ENCODE measurements around the gene SDHAF3. TPM values are rescaled to one million over a fixed set of nuclear protein-coding genes. Genes with fewer than 3 reads are reported as not detected.

The SDHAF3 gene
- total RNA-seq, 2 experiments from 2014 or later, result 3.2 to 5.0 TPM

DNA sequence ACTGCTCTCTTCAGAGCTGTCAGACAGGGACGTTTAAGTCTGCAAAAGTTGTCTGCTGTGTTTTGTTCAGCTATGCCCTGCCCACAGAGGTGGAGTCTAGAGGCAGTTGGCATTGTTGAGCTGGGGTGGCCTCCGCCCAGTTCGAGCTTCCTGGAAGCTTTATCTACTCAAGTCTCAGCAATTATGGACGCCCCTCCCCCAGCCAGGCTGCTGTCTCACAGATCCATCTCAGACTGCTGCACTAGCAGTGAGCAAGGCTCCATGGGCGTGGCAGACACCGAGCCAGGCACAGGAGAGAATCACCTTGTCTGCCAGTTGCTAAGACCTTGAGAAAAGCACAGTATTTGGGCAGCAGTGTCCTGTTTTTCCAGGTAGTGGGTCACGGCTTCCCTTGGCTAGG lies 98.1 kb downstream of the SDHAF3 start:
- H3K9me3 Mint-ChIP-seq, result peaks cover 13% of the 10 kb centered on the region
- Histone ChIP-seq H3K36me3 (ENCODE audit: insufficient read depth, low read length) (no peaks in the 10 kb centered on the region), H3K4me1 (ENCODE audit: insufficient read depth, low read length) (no peaks in the 10 kb centered on the region), H3K27ac (ENCODE audit: low read depth in 1 of 2, low read length in 2 of 2) (no peak overlapping the region), H3K27me3 (ENCODE audit: control insufficient read depth in 1 of 2, insufficient read depth in 2 of 2, low read length in 2 of 2) (peaks cover 0 to 6% of the 10 kb centered on the region in 2 experiments), H3K9me3 (ENCODE audit: control insufficient read depth in 1 of 2, insufficient read depth in 1 of 2, low read length in 2 of 2) (peaks cover 0 to 7% of the 10 kb centered on the region in 2 experiments), H3K4me3 (ENCODE audit: low read length) (no peak overlapping the region)
- H3K27ac Mint-ChIP-seq, result no peak overlapping the region
- CTCF ChIA-PET, result no interaction called here
- POLR2A ChIA-PET, result no interaction called here
- peaks cover 13% of the 10 kb centered on the region for H3K27me3 Mint-ChIP-seq
- H3K36me3 Mint-ChIP-seq (ENCODE audit: low read depth), result no peaks in the 10 kb centered on the region
- H3K4me3 Mint-ChIP-seq, result no peak overlapping the region
- no peak for ATAC-seq (ENCODE audit: poor library complexity)
- TF ChIP-seq, protein P1, sequence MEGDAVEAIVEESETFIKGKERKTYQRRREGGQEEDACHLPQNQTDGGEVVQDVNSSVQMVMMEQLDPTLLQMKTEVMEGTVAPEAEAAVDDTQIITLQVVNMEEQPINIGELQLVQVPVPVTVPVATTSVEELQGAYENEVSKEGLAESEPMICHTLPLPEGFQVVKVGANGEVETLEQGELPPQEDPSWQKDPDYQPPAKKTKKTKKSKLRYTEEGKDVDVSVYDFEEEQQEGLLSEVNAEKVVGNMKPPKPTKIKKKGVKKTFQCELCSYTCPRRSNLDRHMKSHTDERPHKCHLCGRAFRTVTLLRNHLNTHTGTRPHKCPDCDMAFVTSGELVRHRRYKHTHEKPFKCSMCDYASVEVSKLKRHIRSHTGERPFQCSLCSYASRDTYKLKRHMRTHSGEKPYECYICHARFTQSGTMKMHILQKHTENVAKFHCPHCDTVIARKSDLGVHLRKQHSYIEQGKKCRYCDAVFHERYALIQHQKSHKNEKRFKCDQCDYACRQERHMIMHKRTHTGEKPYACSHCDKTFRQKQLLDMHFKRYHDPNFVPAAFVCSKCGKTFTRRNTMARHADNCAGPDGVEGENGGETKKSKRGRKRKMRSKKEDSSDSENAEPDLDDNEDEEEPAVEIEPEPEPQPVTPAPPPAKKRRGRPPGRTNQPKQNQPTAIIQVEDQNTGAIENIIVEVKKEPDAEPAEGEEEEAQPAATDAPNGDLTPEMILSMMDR (IDR thresholded peaks at IDR 0.05), result no peak
- H3K4me1 Mint-ChIP-seq (ENCODE audit: low read depth), result no peaks in the 10 kb centered on the region
- intact Hi-C loops (cut with DNase I, micrococcal nuclease), result no loop called here
- DNase-seq, result no peak

DNA sequence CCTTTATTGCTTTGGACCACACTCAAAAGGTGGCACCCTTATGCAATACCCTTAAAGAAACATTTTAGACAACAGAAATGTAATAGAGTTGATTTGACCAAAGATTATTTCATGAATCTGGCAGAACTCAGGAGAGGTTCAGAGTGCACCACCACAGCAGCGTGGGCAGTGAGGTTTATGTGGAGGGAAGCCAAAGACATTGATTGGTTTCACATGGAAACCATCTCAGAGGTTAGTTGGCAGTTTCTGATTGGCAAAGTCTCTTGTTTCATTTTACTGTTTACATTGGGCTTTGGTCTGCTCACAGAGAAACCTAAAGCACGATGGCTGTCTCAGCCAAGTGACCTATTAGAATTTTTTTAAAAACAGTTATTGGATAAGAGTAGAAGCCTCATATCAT lies 101.3 kb downstream of the SDHAF3 start:
- H3K36me3 Mint-ChIP-seq (ENCODE audit: low read depth), result no peaks in the 10 kb centered on the region
- no peak overlapping the region for H3K4me3 Mint-ChIP-seq
- H3K27me3 Mint-ChIP-seq, result peaks cover 41% of the 10 kb centered on the region
- H3K27ac ChIP-seq (ENCODE audit: low read depth in 1 of 2, low read length in 2 of 2), result no peak overlapping the region
- no peak for ATAC-seq (ENCODE audit: poor library complexity)
- H3K27me3 ChIP-seq (ENCODE audit: control insufficient read depth in 1 of 2, insufficient read depth in 2 of 2, low read length in 2 of 2), result peaks cover 0 to 6% of the 10 kb centered on the region in 2 experiments
- POLR2A ChIA-PET, result no interaction called here
- CTCF ChIA-PET, result no interaction called here
- TF ChIP-seq, protein P1 (IDR thresholded peaks at IDR 0.05), result no peak
- no peak overlapping the region for H3K4me3 ChIP-seq (ENCODE audit: low read length)
- no peak overlapping the region for H3K27ac Mint-ChIP-seq
- H3K36me3 ChIP-seq (ENCODE audit: insufficient read depth, low read length), result no peaks in the 10 kb centered on the region
- H3K4me1 ChIP-seq (ENCODE audit: insufficient read depth, low read length), result no peaks in the 10 kb centered on the region
- H3K4me1 Mint-ChIP-seq (ENCODE audit: low read depth), result no peaks in the 10 kb centered on the region
- intact Hi-C loops (cut with DNase I, micrococcal nuclease), result no loop called here
- peaks cover 14% of the 10 kb centered on the region for H3K9me3 Mint-ChIP-seq
- peaks cover 0 to 7% of the 10 kb centered on the region in 2 experiments for H3K9me3 ChIP-seq (ENCODE audit: control insufficient read depth in 1 of 2, insufficient read depth in 1 of 2, low read length in 2 of 2)
- DNase-seq, result no peak

DNA sequence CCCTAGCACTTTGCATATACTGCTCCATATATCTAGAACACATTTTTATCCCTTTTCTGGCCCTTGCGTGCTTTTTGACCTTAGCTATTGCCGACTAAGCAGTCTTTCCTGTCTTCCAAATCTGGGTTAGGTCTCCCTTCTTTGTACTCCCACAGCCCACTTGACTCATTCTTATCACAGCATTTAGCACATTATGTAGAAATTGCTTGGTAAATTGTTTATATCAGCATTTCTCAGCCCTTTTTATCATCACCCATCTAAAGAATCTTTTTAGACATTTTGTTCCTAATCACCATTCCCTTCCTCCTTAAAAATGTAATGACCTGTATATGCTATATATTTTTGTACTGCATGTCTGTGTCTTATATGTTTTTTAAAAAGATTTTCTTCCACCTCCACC lies 101.7 kb downstream of the SDHAF3 start:
- Histone ChIP-seq H3K4me3 (ENCODE audit: low read length) (no peak overlapping the region), H3K4me1 (ENCODE audit: insufficient read depth, low read length) (no peaks in the 10 kb centered on the region), H3K27me3 (ENCODE audit: control insufficient read depth in 1 of 2, insufficient read depth in 2 of 2, low read length in 2 of 2) (peaks cover 0 to 6% of the 10 kb centered on the region in 2 experiments), H3K9me3 (ENCODE audit: control insufficient read depth in 1 of 2, insufficient read depth in 1 of 2, low read length in 2 of 2) (peaks cover 0 to 7% of the 10 kb centered on the region in 2 experiments), H3K27ac (ENCODE audit: low read depth in 1 of 2, low read length in 2 of 2) (no peak overlapping the region), H3K36me3 (ENCODE audit: insufficient read depth, low read length) (no peaks in the 10 kb centered on the region)
- H3K4me3 Mint-ChIP-seq, result no peak overlapping the region
- H3K36me3 Mint-ChIP-seq (ENCODE audit: low read depth), result no peaks in the 10 kb centered on the region
- ChIA-PET POLR2A (no interaction called here), CTCF (no interaction called here)
- TF ChIP-seq, protein P1 (IDR thresholded peaks at IDR 0.05), result no peak
- peaks cover 43% of the 10 kb centered on the region for H3K27me3 Mint-ChIP-seq
- H3K9me3 Mint-ChIP-seq, result peaks cover 14% of the 10 kb centered on the region
- DNase-seq, result no peak
- H3K4me1 Mint-ChIP-seq (ENCODE audit: low read depth), result no peaks in the 10 kb centered on the region
- no peak for ATAC-seq (ENCODE audit: poor library complexity)
- H3K27ac Mint-ChIP-seq, result no peak overlapping the region
- intact Hi-C loops (cut with DNase I, micrococcal nuclease), result no loop called here

All from CD4-positive, alpha-beta T cell (primary cell).